CD14-positive monocyte (primary cell): ENCODE results near the gene SMARCE1. TPM values are rescaled to one million over a fixed set of nuclear protein-coding genes. Genes with fewer than 3 reads are reported as not detected.

Experiments
- DNase-seq, 3 donors: peaks; one replicate each; pipeline ENCODE4 v3.0.0-alpha.2; 2011 to 2022
- H2AFZ ChIP-seq: 2 replicates; pipeline ENCODE4 v1.6.0; 2012; ENCODE audit warnings: mild to moderate bottlenecking, low read depth, low read length, inconsistent platforms; ENCODE audit not compliant: insufficient read depth, poor library complexity, severe bottlenecking
- H3K27ac ChIP-seq, 2 donors: 1 replicate in 1 of 2; 2 replicates in 1 of 2; pipeline ENCODE4 v1.5.1; 2012 to 2013; ENCODE audit warnings: low read length in 2 of 2, control low read depth in 1 of 2, inconsistent platforms in 1 of 2, low read depth in 1 of 2, mild to moderate bottlenecking in 1 of 2
- H3K27me3 ChIP-seq, 2 donors: one replicate each; pipeline versions ENCODE4 v1.6.0 to v1.6.1; 2011 to 2013; ENCODE audit warnings: low read length in 2 of 2; ENCODE audit not compliant: control insufficient read depth in 2 of 2, insufficient read depth in 2 of 2
- H3K36me3 ChIP-seq, 2 donors: replicated peaks in 1 of 2; 1 replicate in 1 of 2; 2 replicates in 1 of 2; pipeline versions ENCODE4 v1.5.1 to v1.6.1; 2012 to 2013; ENCODE audit warnings: low read length in 2 of 2, control low read depth in 1 of 2, inconsistent platforms in 1 of 2, mild to moderate bottlenecking in 1 of 2; ENCODE audit not compliant: insufficient read depth in 2 of 2, control insufficient read depth in 1 of 2
- H3K4me1 ChIP-seq, 2 donors: 1 replicate in 1 of 2; 2 replicates in 1 of 2; pipeline versions ENCODE4 v1.5.1 to v1.6.1; 2012 to 2013; ENCODE audit warnings: low read length in 2 of 2, control low read depth in 1 of 2, inconsistent platforms in 1 of 2, mild to moderate bottlenecking in 1 of 2, moderate library complexity in 1 of 2; ENCODE audit not compliant: insufficient read depth in 2 of 2, control insufficient read depth in 1 of 2
- H3K4me2 ChIP-seq: replicated peaks from 2 replicates; pipeline ENCODE3; 2012; ENCODE audit warnings: low read length, moderate library complexity, mild to moderate bottlenecking; ENCODE audit not compliant: poor library complexity, severe bottlenecking; ENCODE audit errors: extremely low read depth
- H3K4me3 ChIP-seq, 3 experiments: fragments of 200-600 bp in 1 of 3; sonication (generic) in 1 of 3; replicated peaks in 1 of 3; 1 replicate in 2 of 3; 2 replicates in 1 of 3; pipeline ENCODE4 v1.5.1; 2011 to 2013; ENCODE audit warnings: low read length in 3 of 3, mild to moderate bottlenecking in 3 of 3, control low read depth in 2 of 3, low read depth in 2 of 3, inconsistent platforms in 1 of 3, moderate library complexity in 1 of 3
- H3K79me2 ChIP-seq: 2 replicates; pipeline ENCODE4 v1.6.0; 2012; ENCODE audit warnings: mild to moderate bottlenecking, control low read depth, inconsistent platforms, low read length, moderate library complexity; ENCODE audit not compliant: insufficient read depth
- H3K9ac ChIP-seq: 2 replicates; pipeline ENCODE4 v1.6.0; 2017; ENCODE audit warnings: low read length, mild to moderate bottlenecking; ENCODE audit not compliant: insufficient read depth, poor library complexity, severe bottlenecking
- H3K9me3 ChIP-seq, 2 donors: replicated peaks in 1 of 2; 1 replicate in 1 of 2; 2 replicates in 1 of 2; pipeline versions ENCODE4 v1.5.1 to v1.6.1; 2012 to 2013; ENCODE audit warnings: low read length in 2 of 2, control low read depth in 1 of 2; ENCODE audit not compliant: control insufficient read depth in 1 of 2, insufficient read depth in 1 of 2
- H4K20me1 ChIP-seq: 2 replicates; pipeline ENCODE4 v1.6.0; 2012; ENCODE audit warnings: mild to moderate bottlenecking, low read length, control low read depth, moderate library complexity; ENCODE audit not compliant: insufficient read depth
- H3K27ac Mint-ChIP-seq, 7 donors: one replicate each; pipeline ENCODE4 v1.8.0; 2020; ENCODE audit warnings: mild to moderate bottlenecking in 7 of 7, mixed read lengths in 7 of 7, moderate library complexity in 6 of 7, inconsistent platforms in 2 of 7
- H3K27me3 Mint-ChIP-seq, 3 donors: one replicate each; pipeline ENCODE4 v1.8.0; 2021 to 2022; ENCODE audit warnings: low read depth in 3 of 3, mild to moderate bottlenecking in 3 of 3, mixed read lengths in 3 of 3, moderate library complexity in 3 of 3, inconsistent platforms in 1 of 3
- H3K36me3 Mint-ChIP-seq, 2 donors: one replicate each; pipeline ENCODE4 v1.8.0; 2020; ENCODE audit warnings: mixed read lengths in 2 of 2, inconsistent platforms in 1 of 2, mild to moderate bottlenecking in 1 of 2
- H3K4me1 Mint-ChIP-seq: one replicate; pipeline ENCODE4 v1.8.0; 2020; ENCODE audit warnings: mild to moderate bottlenecking, mixed read lengths
- H3K4me3 Mint-ChIP-seq, 2 donors: one replicate each; pipeline ENCODE4 v1.8.0; 2020; ENCODE audit warnings: mild to moderate bottlenecking in 2 of 2, mixed read lengths in 2 of 2, moderate library complexity in 1 of 2
- H3K9me3 Mint-ChIP-seq, 7 donors: one replicate each; pipeline ENCODE4 v1.8.0; 2020 to 2022; ENCODE audit warnings: mixed read lengths in 7 of 7, mild to moderate bottlenecking in 6 of 7, moderate library complexity in 6 of 7, inconsistent platforms in 2 of 7
- WGBS: methylation state at CpG from one replicate; pipeline ENCODE4 v1.1.5; 2013; ENCODE audit warnings: missing lambda C conversion rate; ENCODE audit not compliant: insufficient coverage; 5-methylcytosine and 5-hydroxymethylcytosine counted together
- intact Hi-C, 2 donors: fragments of 100-400 bp; cut with micrococcal nuclease; formaldehyde crosslinking; loops; one replicate each; pipeline versions ENCODE4 v1.15.0 to v1.15.1; 2023
- polyA plus RNA-seq, 3 donors: library from polyadenylated mRNA; depleted of rRNA in 1 of 3; unstranded in 2 of 3; stranded (reverse) in 1 of 3; fragments of 300-500 nt in 2 of 3; fragments of >200 nt in 1 of 3; fragmentation: Illumina TruSeq in 2 of 3; gene quantifications; 1 replicate in 2 of 3; 2 replicates in 1 of 3; pipeline ENCODE4 v1.2.3, GENCODE V29; 2012 to 2021
- TF ChIP-seq, protein P1 (sequence below): fragments of 200-600 bp; IDR thresholded peaks from one replicate; pipeline ENCODE4 v1.8.0; 2022; ENCODE audit warnings: antibody characterized with exemption, mild to moderate bottlenecking

The SMARCE1 gene
- polyA plus RNA-seq, 3 donors = 18.6 to 127 (median 119) TPM

DNA sequence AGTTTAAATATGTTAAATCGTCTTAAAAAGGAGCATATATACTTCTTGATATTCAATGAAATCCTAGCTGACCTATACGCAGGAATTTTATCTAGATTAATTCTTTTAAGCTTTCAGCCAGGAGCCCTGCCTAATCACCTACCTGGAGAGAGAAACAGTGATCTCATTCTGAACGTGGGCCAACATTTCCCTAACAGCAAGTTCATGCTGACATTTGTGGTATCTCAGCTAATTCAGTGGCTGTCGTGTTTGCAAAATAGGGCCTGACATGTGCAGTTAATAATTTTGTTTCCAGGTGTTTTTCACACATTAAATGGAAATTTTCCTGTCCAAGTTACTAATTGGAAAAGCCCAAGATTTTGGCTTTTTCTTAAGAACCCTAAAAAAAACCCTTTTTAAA, 38.6 kb upstream of the SMARCE1 start:
- WGBS = 100% methylated on average over 1 of the region's 4 CpGs

DNA sequence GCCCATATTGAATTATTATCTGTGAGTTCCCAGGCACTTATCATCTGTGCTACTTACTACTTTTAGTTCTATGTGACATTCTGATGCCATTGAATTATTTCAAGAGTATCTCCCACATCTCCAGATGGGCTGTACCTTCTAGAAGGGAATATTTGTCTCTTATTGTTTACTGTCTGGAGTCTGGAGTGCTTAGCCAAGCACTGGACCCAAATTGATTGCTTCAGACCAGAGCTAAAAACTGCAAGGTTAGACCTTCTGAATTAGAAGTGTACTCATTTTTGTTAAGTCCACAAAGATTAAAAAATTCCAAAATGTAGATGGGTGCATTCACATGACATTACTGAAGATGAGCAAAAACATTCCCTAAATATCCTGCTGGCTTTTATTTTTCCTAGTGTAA, 33.4 kb upstream of the SMARCE1 start:
- Histone ChIP-seq H3K9me3 (no peaks in the 10 kb centered on the region), H3K4me3 (no peak overlapping the region), H3K9ac (no peak overlapping the region), H3K4me1 (peaks cover 1% of the 10 kb centered on the region in 2 donors), H4K20me1 (no peaks in the 10 kb centered on the region), H3K79me2 (no peaks in the 10 kb centered on the region), H3K27ac (no peak overlapping the region), H3K27me3 (peaks cover 29 to 47% of the 10 kb centered on the region in 2 donors), H3K4me2 (no peak overlapping the region), H3K36me3 (no peaks in the 10 kb centered on the region), H2AFZ (no peak overlapping the region)
- Mint-ChIP-seq H3K36me3 (no peaks in the 10 kb centered on the region), H3K9me3 (peaks cover 0 to 3% (median 0%) of the 10 kb centered on the region in 7 donors), H3K4me1 (peaks cover under 1% of the 10 kb centered on the region), H3K4me3 (no peak overlapping the region), H3K27me3 (peaks cover 24 to 54% (median 28%) of the 10 kb centered on the region in 3 donors), H3K27ac (no peak overlapping the region)
- intact Hi-C loops = no loop called here
- TF ChIP-seq, protein P1, sequence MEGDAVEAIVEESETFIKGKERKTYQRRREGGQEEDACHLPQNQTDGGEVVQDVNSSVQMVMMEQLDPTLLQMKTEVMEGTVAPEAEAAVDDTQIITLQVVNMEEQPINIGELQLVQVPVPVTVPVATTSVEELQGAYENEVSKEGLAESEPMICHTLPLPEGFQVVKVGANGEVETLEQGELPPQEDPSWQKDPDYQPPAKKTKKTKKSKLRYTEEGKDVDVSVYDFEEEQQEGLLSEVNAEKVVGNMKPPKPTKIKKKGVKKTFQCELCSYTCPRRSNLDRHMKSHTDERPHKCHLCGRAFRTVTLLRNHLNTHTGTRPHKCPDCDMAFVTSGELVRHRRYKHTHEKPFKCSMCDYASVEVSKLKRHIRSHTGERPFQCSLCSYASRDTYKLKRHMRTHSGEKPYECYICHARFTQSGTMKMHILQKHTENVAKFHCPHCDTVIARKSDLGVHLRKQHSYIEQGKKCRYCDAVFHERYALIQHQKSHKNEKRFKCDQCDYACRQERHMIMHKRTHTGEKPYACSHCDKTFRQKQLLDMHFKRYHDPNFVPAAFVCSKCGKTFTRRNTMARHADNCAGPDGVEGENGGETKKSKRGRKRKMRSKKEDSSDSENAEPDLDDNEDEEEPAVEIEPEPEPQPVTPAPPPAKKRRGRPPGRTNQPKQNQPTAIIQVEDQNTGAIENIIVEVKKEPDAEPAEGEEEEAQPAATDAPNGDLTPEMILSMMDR = no peak
- DNase-seq = no peak

More for the DNA sequence above, 38.6 kb upstream of the SMARCE1 start:
- Histone ChIP-seq H3K27ac (no peak overlapping the region), H3K4me1 (no peaks in the 10 kb centered on the region), H4K20me1 (no peaks in the 10 kb centered on the region), H3K9ac (no peak overlapping the region), H2AFZ (no peak overlapping the region), H3K4me3 (no peak overlapping the region), H3K9me3 (no peaks in the 10 kb centered on the region), H3K79me2 (no peaks in the 10 kb centered on the region), H3K36me3 (no peaks in the 10 kb centered on the region), H3K27me3 (peaks cover 2 to 8% of the 10 kb centered on the region in 2 donors), H3K4me2 (no peak overlapping the region)
- Mint-ChIP-seq H3K27me3 (peaks cover 16 to 27% (median 21%) of the 10 kb centered on the region in 3 donors), H3K4me3 (no peak overlapping the region), H3K27ac (no peak overlapping the region), H3K4me1 (no peaks in the 10 kb centered on the region), H3K9me3 (peaks cover 0 to 2% (median 0%) of the 10 kb centered on the region in 7 donors), H3K36me3 (no peaks in the 10 kb centered on the region)
- TF ChIP-seq, protein P1 = no peak
- intact Hi-C loops = no loop called here
- no peak for DNase-seq
